ENCODE results near the gene LHB. TPM values are rescaled to one million over a fixed set of nuclear protein-coding genes. Genes with fewer than 3 reads are reported as not detected.
"Not testable (repeated sequence)": the region's sequence is repeated elsewhere in the genome, so short reads cannot be mapped to it uniquely, and the experiment has no call there.

The LHB gene
- total RNA-seq, 1 donor from 2014 or later: not detected

DNA sequence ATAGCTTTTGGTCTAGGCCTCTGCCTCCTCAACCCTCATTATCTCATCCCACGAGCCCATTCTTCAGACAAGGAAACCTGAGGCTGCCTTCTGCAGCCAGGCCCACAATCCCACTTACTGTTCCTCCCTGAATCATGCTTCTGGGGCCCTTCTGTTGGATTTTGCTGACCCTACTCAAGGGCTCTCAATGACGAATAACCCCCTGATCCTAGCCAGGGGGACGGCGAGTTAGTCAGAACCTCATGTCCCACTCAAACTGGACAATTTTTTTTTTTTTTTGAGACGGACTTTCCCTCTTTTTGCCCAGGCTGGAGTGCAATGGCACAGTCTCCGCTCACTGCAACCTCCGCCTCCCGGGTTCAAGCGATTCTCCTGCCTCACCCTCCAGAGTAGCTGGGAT, 5.2 kb upstream of the LHB start:
- Mint-ChIP-seq H3K27ac (ENCODE audit: unreplicated experiment) (no peak overlapping the region), H3K4me3 (ENCODE audit: unreplicated experiment) (no peak overlapping the region), H3K9me3 (ENCODE audit: low read depth) (no peaks in the 10 kb centered on the region), H3K36me3 (ENCODE audit: low read depth) (no peaks in the 10 kb centered on the region), H3K4me1 (ENCODE audit: low read depth) (peaks cover 17% of the 10 kb centered on the region), H3K27me3 (ENCODE audit: low read depth) (peaks cover 4% of the 10 kb centered on the region)
- TF ChIP-seq, protein P1, sequence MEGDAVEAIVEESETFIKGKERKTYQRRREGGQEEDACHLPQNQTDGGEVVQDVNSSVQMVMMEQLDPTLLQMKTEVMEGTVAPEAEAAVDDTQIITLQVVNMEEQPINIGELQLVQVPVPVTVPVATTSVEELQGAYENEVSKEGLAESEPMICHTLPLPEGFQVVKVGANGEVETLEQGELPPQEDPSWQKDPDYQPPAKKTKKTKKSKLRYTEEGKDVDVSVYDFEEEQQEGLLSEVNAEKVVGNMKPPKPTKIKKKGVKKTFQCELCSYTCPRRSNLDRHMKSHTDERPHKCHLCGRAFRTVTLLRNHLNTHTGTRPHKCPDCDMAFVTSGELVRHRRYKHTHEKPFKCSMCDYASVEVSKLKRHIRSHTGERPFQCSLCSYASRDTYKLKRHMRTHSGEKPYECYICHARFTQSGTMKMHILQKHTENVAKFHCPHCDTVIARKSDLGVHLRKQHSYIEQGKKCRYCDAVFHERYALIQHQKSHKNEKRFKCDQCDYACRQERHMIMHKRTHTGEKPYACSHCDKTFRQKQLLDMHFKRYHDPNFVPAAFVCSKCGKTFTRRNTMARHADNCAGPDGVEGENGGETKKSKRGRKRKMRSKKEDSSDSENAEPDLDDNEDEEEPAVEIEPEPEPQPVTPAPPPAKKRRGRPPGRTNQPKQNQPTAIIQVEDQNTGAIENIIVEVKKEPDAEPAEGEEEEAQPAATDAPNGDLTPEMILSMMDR (IDR thresholded peaks at IDR 0.05): no peak
- no peak for DNase-seq (ENCODE audit: low spot score)

- Mint-ChIP-seq H3K9me3 (ENCODE audit: low read depth) (no peaks in the 10 kb centered on the region), H3K27ac (ENCODE audit: unreplicated experiment) (no peak overlapping the region), H3K4me3 (ENCODE audit: unreplicated experiment) (no peak overlapping the region), H3K4me1 (ENCODE audit: low read depth) (peaks cover 17% of the 10 kb centered on the region), H3K27me3 (ENCODE audit: low read depth) (peaks cover 4% of the 10 kb centered on the region), H3K36me3 (ENCODE audit: low read depth) (no peaks in the 10 kb centered on the region)
- TF ChIP-seq, protein P1 (IDR thresholded peaks at IDR 0.05): no peak
- DNase-seq (ENCODE audit: low spot score): no peak
Observed at GRCh38 chr19:49020931-49021895, 4.3 kb upstream of the LHB start.

GRCh38 chr19:49020342-49020741, 3.5 kb upstream of the LHB start:
- H3K27me3 Mint-ChIP-seq (ENCODE audit: low read depth): peaks cover 4% of the 10 kb centered on the region
- TF ChIP-seq, protein P1 (IDR thresholded peaks at IDR 0.05): no peak
- peaks cover 13% of the 10 kb centered on the region for H3K4me1 Mint-ChIP-seq (ENCODE audit: low read depth)
- no peak overlapping the region for H3K4me3 Mint-ChIP-seq (ENCODE audit: unreplicated experiment)
- no peaks in the 10 kb centered on the region for H3K9me3 Mint-ChIP-seq (ENCODE audit: low read depth)
- no peak overlapping the region for H3K27ac Mint-ChIP-seq (ENCODE audit: unreplicated experiment)
- H3K36me3 Mint-ChIP-seq (ENCODE audit: low read depth): peaks cover 5% of the 10 kb centered on the region
- no peak for DNase-seq (ENCODE audit: low spot score)

DNA sequence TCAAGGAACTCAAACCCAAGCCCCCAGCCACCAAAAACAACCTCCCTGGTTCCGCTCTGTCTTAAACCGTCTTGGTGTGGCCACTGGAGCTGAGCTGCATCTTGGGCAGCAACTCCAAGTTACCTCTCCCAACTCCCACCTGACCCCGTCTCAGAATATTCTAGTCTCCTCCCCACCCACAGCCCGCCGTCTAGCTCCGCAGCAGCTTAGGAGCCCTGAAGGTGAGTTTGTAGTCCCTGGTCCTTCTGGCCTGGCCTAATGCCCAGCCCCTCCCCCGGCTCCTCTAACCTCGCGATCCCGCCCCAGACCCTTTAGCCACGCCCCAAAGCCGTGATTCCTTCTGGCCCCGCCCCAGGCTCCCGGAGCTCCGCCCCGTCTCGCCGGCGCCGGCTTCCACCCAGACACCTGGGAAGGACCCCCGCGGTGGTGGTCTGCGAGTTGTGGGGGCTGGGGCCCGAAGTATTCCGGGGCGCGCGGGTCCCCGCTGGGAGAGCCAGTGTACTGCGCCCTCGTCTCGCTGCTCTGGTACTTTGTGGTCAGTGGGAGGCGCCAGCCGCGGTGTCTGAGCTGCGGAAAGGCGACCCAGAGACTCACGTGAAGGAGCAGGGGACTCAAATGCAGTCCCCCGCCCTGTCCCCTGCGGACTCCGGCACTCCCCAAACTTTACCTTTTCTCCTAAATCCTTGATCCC, 2.5 kb upstream of the LHB start:
- H3K9me3 Mint-ChIP-seq (ENCODE audit: low read depth): no peaks in the 10 kb centered on the region
- H3K36me3 Mint-ChIP-seq (ENCODE audit: low read depth): peaks cover 5% of the 10 kb centered on the region
- TF ChIP-seq, protein P1 (IDR thresholded peaks at IDR 0.05): peak; percentile 48
- H3K4me1 Mint-ChIP-seq (ENCODE audit: low read depth): peaks cover 10% of the 10 kb centered on the region
- H3K4me3 Mint-ChIP-seq (ENCODE audit: unreplicated experiment): peak overlapping the region; percentile 21
- H3K27ac Mint-ChIP-seq (ENCODE audit: unreplicated experiment): no peak overlapping the region
- no peak for DNase-seq (ENCODE audit: low spot score)
- peaks cover 4% of the 10 kb centered on the region for H3K27me3 Mint-ChIP-seq (ENCODE audit: low read depth)

- H3K9me3 Mint-ChIP-seq (ENCODE audit: low read depth); H3K36me3 Mint-ChIP-seq (ENCODE audit: low read depth); H3K4me1 Mint-ChIP-seq (ENCODE audit: low read depth); DNase-seq (ENCODE audit: low spot score); H3K27ac Mint-ChIP-seq (ENCODE audit: unreplicated experiment); H3K27me3 Mint-ChIP-seq (ENCODE audit: low read depth): not testable (repeated sequence)
- peak overlapping the region; percentile 61 for H3K4me3 Mint-ChIP-seq (ENCODE audit: unreplicated experiment)
Observed at GRCh38 chr19:49018388-49019241, 1.7 kb upstream of the LHB start.
